IMR-90 (cell line): ENCODE results near the gene ANGPTL5. TPM values are rescaled to one million over a fixed set of nuclear protein-coding genes. Genes with fewer than 3 reads are reported as not detected.

Experiments used
- ATAC-seq: fragments of 200-7000 bp; cut with Tn5 transposase; 2 replicates; pipeline ENCODE4 v1.9.1; 2020; ENCODE audit warnings: low read depth, mild to moderate bottlenecking, moderate library complexity
- BruUV-seq: library from RNA; stranded (reverse); fragments of 400-500 nt; replicated peaks from 2 replicates; lab custom pipeline; 2021; lab: Mats Ljungman, UMichigan
- CTCF ChIA-PET: fragments of 300-600 bp; formaldehyde crosslinking; extraction: SDS; loops from one replicate; lab custom pipeline; 2021; ENCODE audit warnings: antibody characterized with exemption; lab: Yijun Ruan, JAX
- POLR2A ChIA-PET: fragments of 300-600 bp; sonication (Branson Sonifier 250); formaldehyde crosslinking; loops from one replicate; lab custom pipeline; 2022; ENCODE audit warnings: antibody characterized with exemption; ENCODE audit not compliant: unreplicated experiment; lab: Charles Lee
- DNase-seq: peaks from one replicate; pipeline ENCODE4 v3.0.0; 2013
- H2AFZ ChIP-seq: replicated peaks from 2 replicates; pipeline ENCODE3; 2013; ENCODE audit warnings: low read length, mild to moderate bottlenecking; ENCODE audit not compliant: poor library complexity
- H2AK5ac ChIP-seq: 2 replicates; pipeline ENCODE4 v1.6.1; 2013; ENCODE audit warnings: low read depth, low read length, inconsistent platforms
- H2AK9ac ChIP-seq: replicated peaks from 2 replicates; pipeline ENCODE3; 2013; ENCODE audit warnings: mild to moderate bottlenecking, low read depth, low read length, moderate library complexity; ENCODE audit not compliant: poor library complexity
- H2BK120ac ChIP-seq: 2 replicates; pipeline ENCODE4 v1.6.1; 2013; ENCODE audit warnings: low read depth, low read length, inconsistent platforms
- H2BK15ac ChIP-seq: 3 replicates; pipeline ENCODE4 v1.6.1; 2013; ENCODE audit warnings: low read depth, low read length, inconsistent platforms
- H2BK20ac ChIP-seq: 2 replicates; pipeline ENCODE4 v1.6.1; 2013; ENCODE audit warnings: low read depth, mild to moderate bottlenecking, inconsistent platforms, low read length, moderate library complexity
- H2BK5ac ChIP-seq: 2 replicates; pipeline ENCODE4 v1.6.1; 2013; ENCODE audit warnings: mild to moderate bottlenecking, low read depth, low read length, inconsistent platforms; ENCODE audit not compliant: poor library complexity, severe bottlenecking
- H3K14ac ChIP-seq: replicated peaks from 2 replicates; pipeline ENCODE4 v1.6.1; 2013; ENCODE audit warnings: low read depth, low read length, inconsistent platforms
- H3K18ac ChIP-seq: 2 replicates; pipeline ENCODE4 v1.6.1; 2013; ENCODE audit warnings: low read depth, low read length, control low read depth
- H3K23ac ChIP-seq: 2 replicates; pipeline ENCODE4 v1.6.1; 2013; ENCODE audit warnings: low read depth, low read length, inconsistent platforms
- H3K27ac ChIP-seq: 2 replicates; pipeline ENCODE4 v1.5.1; 2013; ENCODE audit warnings: mild to moderate bottlenecking, control low read depth, low read length; ENCODE audit not compliant: insufficient read depth
- H3K27me3 ChIP-seq: 2 replicates; pipeline ENCODE4 v1.6.1; 2013; ENCODE audit warnings: low read length; ENCODE audit not compliant: control insufficient read depth, insufficient read depth
- H3K36me3 ChIP-seq: 2 replicates; pipeline ENCODE4 v1.6.1; 2013; ENCODE audit warnings: low read length, mixed read lengths; ENCODE audit not compliant: control insufficient read depth, insufficient read depth
- H3K4ac ChIP-seq: 2 replicates; pipeline ENCODE4 v1.6.1; 2013; ENCODE audit warnings: low read depth, low read length, inconsistent platforms
- H3K4me1 ChIP-seq: 2 replicates; pipeline ENCODE4 v1.6.1; 2013; ENCODE audit warnings: low read length, mixed read lengths; ENCODE audit not compliant: control insufficient read depth, insufficient read depth
- H3K4me2 ChIP-seq: 2 replicates; pipeline ENCODE4 v1.6.1; 2013; ENCODE audit warnings: low read depth, mild to moderate bottlenecking, control low read depth, low read length, moderate library complexity
- H3K4me3 ChIP-seq: 2 replicates; pipeline ENCODE4 v1.5.1; 2013; ENCODE audit warnings: low read depth, mild to moderate bottlenecking, control low read depth, low read length, moderate library complexity; ENCODE audit not compliant: insufficient read depth
- H3K56ac ChIP-seq: 2 replicates; pipeline ENCODE4 v1.6.1; 2013; ENCODE audit warnings: low read length, inconsistent platforms; ENCODE audit not compliant: insufficient read depth; ENCODE audit errors: extremely low read depth
- H3K79me1 ChIP-seq, 2 experiments: 2 replicates each; pipeline ENCODE4 v1.6.1; 2013; ENCODE audit warnings: low read length in 2 of 2, inconsistent platforms in 1 of 2, low read depth in 1 of 2
- H3K9ac ChIP-seq: 2 replicates; pipeline ENCODE4 v1.6.1; 2013; ENCODE audit warnings: low read depth, low read length, control low read depth
- H3K9me1 ChIP-seq: 2 replicates; pipeline ENCODE4 v1.6.1; 2013; ENCODE audit warnings: low read length, inconsistent platforms; ENCODE audit not compliant: insufficient read depth
- H3K9me3 ChIP-seq: 2 replicates; pipeline ENCODE4 v1.6.1; 2013; ENCODE audit warnings: low read length; ENCODE audit not compliant: control insufficient read depth, insufficient read depth
- H4K20me1 ChIP-seq: 2 replicates; pipeline ENCODE4 v1.6.1; 2013; ENCODE audit warnings: low read length, inconsistent platforms; ENCODE audit not compliant: insufficient read depth
- H4K5ac ChIP-seq: 2 replicates; pipeline ENCODE4 v1.6.1; 2013; ENCODE audit warnings: mild to moderate bottlenecking, low read depth, low read length, control low read depth
- H4K8ac ChIP-seq, 2 experiments: 2 replicates each; pipeline ENCODE4 v1.6.1; 2013; ENCODE audit warnings: low read depth in 2 of 2, low read length in 2 of 2, control low read depth in 1 of 2, inconsistent platforms in 1 of 2
- H4K91ac ChIP-seq: 2 replicates; pipeline ENCODE4 v1.6.1; 2013; ENCODE audit warnings: low read depth, low read length, inconsistent platforms; ENCODE audit not compliant: insufficient read depth
- CTCF ChIP-seq: conservative IDR thresholded peaks from 2 replicates; pipeline ENCODE4 v1.5.1; 2012; ENCODE audit warnings: mild to moderate bottlenecking, low read depth, low read length, improper control_type of control experiment
- MAZ ChIP-seq: IDR thresholded peaks from 2 replicates; pipeline ENCODE4 v1.6.1; 2012; ENCODE audit warnings: low read depth, mild to moderate bottlenecking, low read length, improper control_type of control experiment, moderate library complexity, borderline replicate concordance
- NFE2L2 ChIP-seq: fragments of 150-350 bp; IDR thresholded peaks from 2 replicates; pipeline ENCODE4 v1.6.1; 2016; ENCODE audit warnings: low read depth, mild to moderate bottlenecking, low read length
- RAD21 ChIP-seq: IDR thresholded peaks from 2 replicates; pipeline ENCODE4 v1.6.1; 2012; ENCODE audit warnings: low read length, improper control_type of control experiment
- RFX5 ChIP-seq: IDR thresholded peaks from 2 replicates; pipeline ENCODE4 v1.8.0; 2012; ENCODE audit warnings: low read depth, mild to moderate bottlenecking, low read length, moderate library complexity
- SMC3 ChIP-seq: fragments of 150-350 bp; IDR thresholded peaks from 2 replicates; pipeline ENCODE4 v1.6.1; 2016; ENCODE audit warnings: low read depth, mild to moderate bottlenecking, antibody characterized with exemption, low read length, moderate library complexity
- WGBS, 2 experiments: methylation state at CpG; one replicate each; pipeline versions ENCODE4 v1.1.5 to v1.1.7; 2013; ENCODE audit warnings: missing lambda C conversion rate in 2 of 2; ENCODE audit not compliant: insufficient read length in 1 of 2; ENCODE audit errors: extremely low coverage in 2 of 2; 5-methylcytosine and 5-hydroxymethylcytosine counted together
- dilution Hi-C: fragments of 300-500 bp; cut with HindIII; formaldehyde crosslinking; loops from one replicate; pipeline ENCODE4 v1.14.3; 2018; ENCODE audit warnings: low sequenced_read_pairs; ENCODE audit not compliant: unreplicated experiment
- in situ Hi-C: fragments of 300-500 bp; cut with MboI; formaldehyde crosslinking; loops from 3 replicates; pipeline ENCODE4 v1.14.3; 2019; ENCODE audit warnings: low sequenced_read_pairs, inconsistent platforms, mixed read lengths
- intact Hi-C: fragments of 100-400 bp; cut with micrococcal nuclease; formaldehyde crosslinking; loops from 2 replicates; pipeline ENCODE4 v1.10.0; 2022
- polyA plus RNA-seq, 3 experiments: library from polyadenylated mRNA; depleted of rRNA; stranded (reverse); fragments of >200 nt; gene quantifications; 2 replicates each; pipeline ENCODE4 v1.2.3, GENCODE V29; 2012; ENCODE audit warnings: low replicate concordance in 1 of 3
- total RNA-seq: library from RNA; depleted of rRNA; stranded (reverse); fragments of >200 nt; gene quantifications from 2 replicates; pipeline ENCODE4 v1.2.3, GENCODE V29; 2012

The ANGPTL5 gene
- total and polyA plus RNA-seq, 2 of the 4 experiments (the other 2 are of a cell fraction), result not detected

GRCh38 chr11:101848262-101848661 is 68.1 kb downstream of the ANGPTL5 start:
- no peak overlapping the region for H3K4me3 ChIP-seq
- no peaks in the 10 kb centered on the region for H3K4me1 ChIP-seq
- no peaks in the 10 kb centered on the region for H3K36me3 ChIP-seq
- H3K14ac ChIP-seq, result no peak overlapping the region
- no peak overlapping the region for H3K4ac ChIP-seq
- no CpG with 5 or more reads among the region's 2 CpGs for WGBS, 2 experiments
- dilution Hi-C loops, result no loop called here
- peak overlapping the region in 1 of 2 experiments; percentile 24; a peak in 1 of 4 replicates for H4K8ac ChIP-seq
- 0 out of 2 replicates have a peak, but pooled peaks cover 3% of the 10 kb centered on the region for H3K9me3 ChIP-seq
- no peak overlapping the region for H3K9ac ChIP-seq
- H4K20me1 ChIP-seq, result no peaks in the 10 kb centered on the region
- TF ChIP-seq SMC3, result peak; percentile 75
- TF ChIP-seq MAZ, result no peak
- peak; percentile 56 for TF ChIP-seq CTCF
- no peak for TF ChIP-seq NFE2L2
- TF ChIP-seq RAD21, result peak; percentile 44
- no peak for TF ChIP-seq RFX5
- no peak overlapping the region for H3K4me2 ChIP-seq
- H3K79me1 ChIP-seq, result no peaks in the 10 kb centered on the region
- peak; percentile 44 for DNase-seq
- no peak overlapping the region for H3K27ac ChIP-seq
- no peak overlapping the region for H2BK120ac ChIP-seq
- ChIA-PET POLR2A (no interaction called here), CTCF (interaction anchor here (1.5 to 2.8 kb wide), 2 partner anchors 13 to 391 kb away, joined by 4 to 15 read pairs; no protein-coding TSS in a partner anchor)
- no peaks in the 10 kb centered on the region for H3K9me1 ChIP-seq
- no peak overlapping the region for H3K23ac ChIP-seq
- intact Hi-C loops, result loop anchor here (1.0 to 5.0 kb wide), 4 partner anchors 87 to 419 kb away; no protein-coding TSS in a partner anchor
- no peak overlapping the region; the same call in 1 of the 2 replicates for H4K5ac ChIP-seq
- H4K91ac ChIP-seq, result no peak overlapping the region
- no peak overlapping the region for H2BK5ac ChIP-seq
- no peak overlapping the region; the same call in 1 of the 2 replicates for H3K18ac ChIP-seq
- no TSS peak for BruUV-seq
- in situ Hi-C loops, result loop anchor here (10.0 kb wide), 2 partner anchors 263 to 403 kb away; partner anchors contain the start of gene TRPC6
- H2AFZ ChIP-seq, result no peak overlapping the region
- no peak overlapping the region; the same call in 1 of the 2 replicates for H2BK20ac ChIP-seq
- ATAC-seq, result no peak
- H3K27me3 ChIP-seq, result no peaks in the 10 kb centered on the region
- no peak overlapping the region for H3K56ac ChIP-seq
- no peak overlapping the region for H2AK9ac ChIP-seq
- H2BK15ac ChIP-seq, result 0 out of 3 replicates have a peak overlapping the region, but pooled peaks have one; percentile 70
- H2AK5ac ChIP-seq, result no peak overlapping the region
